HG03571 (cell line): Measurements from ENCODE around the gene BAIAP2.
"Not testable (repeated sequence)": the region's sequence is repeated elsewhere in the genome, so short reads cannot be mapped to it uniquely, and the experiment has no call there.

Source experiments
- ATAC-seq: cut with Tn5 transposase; IDR thresholded peaks from one replicate; pipeline ENCODE4 v1.9.1; 2021; ENCODE audit not compliant: unreplicated experiment

Gene BAIAP2

DNA sequence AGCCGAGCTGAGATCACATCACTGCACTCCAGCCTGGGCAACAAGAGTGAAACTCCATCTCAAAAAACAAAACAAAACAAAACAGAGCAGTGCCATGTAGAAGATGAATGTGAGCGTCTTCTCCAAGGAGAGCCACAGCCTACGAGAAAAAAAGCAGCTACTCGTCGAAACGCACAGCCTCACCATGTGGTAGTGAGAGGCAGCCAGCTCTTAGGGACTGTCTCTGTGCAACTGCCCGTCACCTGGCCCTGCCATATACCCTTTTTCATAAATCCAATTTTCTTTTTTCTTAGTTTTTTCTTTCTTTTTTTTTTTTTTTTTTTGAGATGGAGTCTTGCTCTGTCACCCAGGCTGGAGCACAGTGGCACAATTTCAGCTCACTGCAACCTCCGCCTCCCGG lies 119.1 kb downstream of the BAIAP2 start:
- ATAC-seq: not testable (repeated sequence)

DNA sequence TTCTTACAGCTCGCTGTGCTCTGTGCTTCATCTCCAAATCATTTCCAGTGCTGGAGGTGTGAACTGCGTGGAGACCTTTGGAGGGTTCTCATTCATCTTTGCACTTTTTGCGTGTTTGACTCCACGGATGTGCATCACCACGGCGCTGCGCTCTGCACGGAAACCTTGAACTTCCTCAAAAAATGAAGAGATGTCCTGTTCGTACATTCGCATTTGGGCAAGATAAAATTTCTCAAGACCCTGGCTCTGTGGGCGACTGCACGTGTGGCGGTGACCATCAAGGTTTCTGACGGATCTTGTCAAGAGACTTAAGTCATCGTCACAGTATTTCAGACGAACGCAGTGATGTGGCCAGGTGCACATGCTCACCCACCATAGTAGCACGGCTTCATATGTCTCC lies 120.0 kb downstream of the BAIAP2 start:
- no peak for ATAC-seq

DNA sequence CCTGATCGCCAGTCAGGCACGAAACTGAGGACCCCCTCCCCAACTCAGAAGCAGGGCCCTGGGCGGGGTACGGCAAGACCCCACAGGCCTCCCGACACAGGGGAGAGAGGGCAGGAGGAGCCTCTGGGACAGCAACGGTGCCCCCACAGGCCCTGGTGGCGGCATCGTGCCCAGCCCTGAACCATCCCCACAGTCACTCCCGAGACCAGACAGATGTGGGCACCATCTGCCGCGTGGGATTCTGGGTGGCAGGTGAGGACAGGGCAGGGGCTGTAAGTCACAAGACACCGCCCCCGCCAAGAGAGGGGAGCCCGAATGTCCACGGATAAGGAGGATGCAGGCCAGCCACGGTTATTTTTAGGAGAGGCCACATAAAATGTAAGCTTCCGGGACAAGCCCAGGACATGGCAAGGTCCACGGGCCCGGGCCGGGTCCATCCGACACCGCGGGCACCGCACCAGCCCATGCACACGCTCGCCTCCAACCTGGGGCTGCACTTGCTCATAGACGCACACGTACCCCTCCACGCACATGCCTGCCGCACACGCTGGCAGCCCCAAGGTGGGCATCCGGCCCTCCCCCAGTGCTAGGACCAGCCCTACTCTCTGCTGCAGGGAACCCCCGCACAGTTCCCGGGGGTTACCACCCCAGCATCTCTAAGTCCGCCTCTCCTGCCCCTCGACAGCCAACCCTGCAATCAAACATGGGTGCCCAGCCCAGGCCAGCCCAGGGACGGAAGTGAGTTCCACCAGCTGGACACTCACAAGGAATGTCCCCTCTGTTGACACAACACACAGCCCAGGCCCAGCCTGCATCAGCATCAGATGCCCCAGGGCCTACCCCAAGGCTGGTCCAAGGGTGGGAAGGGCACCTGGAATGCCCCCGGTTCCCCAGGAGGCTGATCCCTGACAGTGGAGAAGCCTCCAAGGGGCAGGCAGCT lies 122.2 kb downstream of the BAIAP2 start:
- no peak for ATAC-seq

DNA sequence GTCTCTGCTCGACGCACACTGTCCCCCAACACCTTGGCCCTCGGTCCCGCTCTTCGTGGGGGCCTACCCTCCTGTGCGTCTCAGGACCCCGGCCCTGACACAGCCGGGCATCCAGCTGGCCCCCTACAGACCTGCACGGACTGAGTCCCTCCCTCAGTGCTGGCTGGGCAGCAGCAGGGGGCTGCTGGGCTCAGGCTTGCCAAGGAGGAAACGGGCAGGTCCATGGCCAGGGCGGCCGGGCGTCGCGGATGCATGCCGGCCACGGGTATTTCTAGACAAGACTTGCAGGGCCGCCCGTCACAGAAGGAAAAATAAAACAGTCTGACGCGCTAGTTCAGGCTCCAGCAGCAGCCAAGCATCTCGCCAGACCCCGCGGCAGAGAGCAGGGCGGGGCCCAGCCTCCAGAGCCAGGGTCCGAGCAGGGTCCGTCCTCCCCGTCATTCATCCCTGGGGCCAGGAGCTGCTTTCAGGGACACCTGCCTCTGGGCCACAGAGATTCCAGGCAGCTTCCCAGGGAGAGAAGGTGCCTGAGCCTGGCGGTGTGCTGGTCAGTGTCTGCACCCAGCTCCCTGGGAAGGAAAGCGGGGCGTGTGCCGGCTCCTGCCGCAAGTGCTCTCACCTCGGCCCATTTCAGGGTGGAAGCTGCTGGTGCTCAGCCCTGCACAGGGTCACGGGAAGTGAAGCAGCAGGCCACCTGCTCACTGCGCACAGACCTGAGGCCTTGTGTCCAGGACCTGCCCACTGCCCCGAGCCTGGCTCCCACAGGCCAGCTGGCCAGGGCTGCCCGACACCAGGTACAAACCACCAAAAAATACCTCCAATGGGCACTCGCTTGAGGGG lies 123.1 kb downstream of the BAIAP2 start:
- ATAC-seq: no peak

DNA sequence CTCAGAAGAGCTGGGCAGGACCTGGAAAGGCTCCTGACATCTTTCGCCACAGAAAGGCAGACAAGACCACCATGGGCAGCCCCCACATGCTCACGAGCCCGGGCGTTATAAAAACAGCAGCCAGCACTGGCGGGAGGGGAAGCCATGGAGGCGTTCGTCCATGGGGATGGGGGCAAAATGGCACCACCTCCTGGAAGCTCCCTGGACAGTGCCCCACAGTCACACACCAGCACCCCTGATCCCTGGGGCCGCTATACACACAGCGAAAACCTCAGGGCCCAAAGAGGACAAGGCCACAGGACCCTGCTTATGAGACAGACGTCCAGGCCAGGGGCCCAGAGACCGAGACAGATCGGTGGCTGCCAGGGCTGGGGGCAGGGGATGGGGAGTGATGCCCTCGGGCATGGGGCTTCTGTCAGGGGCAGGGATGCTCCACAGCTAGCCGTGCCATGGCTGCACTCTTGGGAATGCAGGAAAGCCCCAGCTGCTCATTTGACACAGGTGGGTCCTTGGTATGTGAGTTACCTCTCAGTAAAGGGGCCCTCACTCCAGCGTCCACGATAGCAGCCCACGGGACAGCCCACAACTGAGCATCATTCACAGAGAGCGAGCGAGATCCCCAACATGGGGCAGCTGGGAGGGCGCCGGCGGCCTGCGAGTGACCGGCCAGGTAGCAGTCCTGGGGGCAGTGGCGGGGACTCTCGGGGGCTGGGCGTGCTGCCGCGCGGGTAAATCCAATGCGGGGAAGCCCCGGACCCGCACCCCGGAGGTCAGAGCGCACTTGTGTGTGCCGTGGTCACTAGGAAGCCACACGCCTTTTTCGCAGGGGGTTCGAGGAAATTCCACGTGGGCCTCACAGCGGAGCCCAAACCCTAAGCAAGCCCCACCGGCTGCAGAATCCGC lies 124.0 kb downstream of the BAIAP2 start:
- ATAC-seq: no peak

DNA sequence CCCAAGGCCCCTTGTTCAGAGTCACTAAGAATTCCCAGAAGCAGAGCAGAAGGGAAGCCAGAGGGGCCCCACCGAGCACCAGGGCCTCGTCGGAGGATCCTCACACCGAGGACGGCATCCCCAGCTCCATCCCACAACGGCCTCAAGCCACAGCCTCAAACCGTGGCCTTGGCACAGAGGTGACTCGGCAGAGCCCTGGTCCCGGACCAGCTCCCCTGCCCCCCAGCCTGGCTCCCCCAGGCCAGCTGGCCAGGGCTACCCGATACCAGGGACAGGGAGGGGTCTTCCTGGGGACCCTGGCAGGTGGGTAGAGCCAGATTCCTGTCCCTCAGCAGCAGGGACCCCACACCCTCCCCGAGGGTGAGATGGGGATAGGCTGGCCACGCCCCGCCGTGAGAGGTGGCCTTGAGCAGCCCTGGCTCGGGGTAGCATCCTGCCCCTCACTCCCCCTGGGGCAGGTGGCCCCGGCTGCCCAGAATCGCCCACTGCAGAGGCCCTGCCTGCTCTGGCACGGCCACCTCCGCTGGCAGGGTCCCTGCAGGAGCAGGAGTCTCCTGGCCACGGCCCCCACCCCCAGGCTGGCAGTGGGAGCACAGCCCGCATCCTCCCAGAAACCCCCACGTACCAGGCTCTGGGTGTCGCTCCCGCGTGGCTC lies 124.8 kb downstream of the BAIAP2 start:
- no peak for ATAC-seq

DNA sequence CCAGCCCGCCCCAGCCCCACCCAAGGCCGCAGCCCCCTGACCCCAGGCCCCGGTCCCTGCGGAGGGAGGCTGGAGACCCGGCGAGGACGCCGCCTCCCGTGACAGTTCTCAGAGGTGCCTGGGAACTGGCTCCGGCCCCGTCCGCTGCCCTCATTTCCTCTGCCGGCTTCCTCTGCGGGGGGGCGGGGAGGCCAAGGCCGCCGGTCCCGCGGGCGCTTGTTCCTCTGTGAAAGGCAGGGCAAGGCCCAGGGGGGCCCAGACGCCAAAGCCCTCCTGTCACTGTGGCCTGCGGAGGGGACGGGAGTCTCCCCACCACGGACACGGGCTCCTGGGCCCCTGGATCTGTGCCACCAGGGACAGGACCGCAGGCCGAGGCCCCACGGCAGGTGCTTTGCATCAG lies 125.4 kb downstream of the BAIAP2 start:
- no peak for ATAC-seq

DNA sequence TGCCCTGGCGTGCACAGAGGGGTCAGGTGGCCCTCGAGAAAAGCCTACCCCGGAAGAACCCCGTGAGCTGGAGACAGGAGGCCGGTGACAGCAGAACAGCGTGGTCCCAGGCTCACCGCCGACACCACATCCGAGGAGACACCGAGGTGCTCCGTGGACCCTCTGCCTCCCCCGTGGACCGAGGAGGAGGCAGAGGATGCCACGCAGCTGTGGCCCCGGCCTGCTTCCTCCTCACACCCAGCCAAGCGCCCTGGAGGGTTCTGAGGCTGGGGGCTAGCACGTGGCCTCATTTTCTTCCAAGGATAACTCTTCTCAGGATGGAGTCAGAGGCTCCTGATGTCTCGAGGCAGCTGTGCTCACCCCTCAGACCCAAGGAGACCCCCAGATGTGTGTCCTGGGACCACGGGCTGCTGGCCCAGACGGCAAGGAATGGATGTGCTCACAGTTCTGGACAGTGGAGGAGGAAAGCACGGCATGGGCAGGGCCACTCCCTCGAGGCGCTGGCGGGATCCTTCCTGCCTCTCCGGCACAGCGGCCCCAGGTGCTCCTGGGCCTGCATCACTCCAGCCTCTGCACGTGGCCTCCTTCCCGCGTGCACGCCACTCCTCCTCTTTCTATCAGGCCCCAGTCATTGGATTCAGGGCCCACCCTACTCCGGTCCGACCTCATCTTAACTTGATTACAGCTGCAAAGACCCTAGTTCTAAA lies 125.9 kb downstream of the BAIAP2 start:
- no peak for ATAC-seq

DNA sequence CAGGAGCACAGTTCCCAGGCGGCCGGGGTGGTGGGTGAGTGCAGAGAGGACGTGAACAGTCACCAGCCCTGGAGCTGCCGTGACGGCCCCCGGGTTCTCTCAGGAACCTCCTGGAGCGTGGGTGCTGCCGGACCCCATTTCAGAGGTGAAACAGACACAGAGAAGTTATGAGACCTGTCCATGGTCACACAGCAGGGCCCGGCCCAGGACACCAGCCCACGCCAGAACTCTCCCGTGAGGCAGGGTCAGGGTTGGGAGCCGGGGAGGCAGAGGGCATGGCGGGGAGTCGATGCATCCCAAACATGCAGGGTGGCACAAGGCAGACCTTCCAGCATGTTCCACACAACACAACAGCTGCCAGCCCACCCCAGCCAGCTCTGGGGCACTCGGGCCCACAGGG lies 126.6 kb downstream of the BAIAP2 start:
- no peak for ATAC-seq

DNA sequence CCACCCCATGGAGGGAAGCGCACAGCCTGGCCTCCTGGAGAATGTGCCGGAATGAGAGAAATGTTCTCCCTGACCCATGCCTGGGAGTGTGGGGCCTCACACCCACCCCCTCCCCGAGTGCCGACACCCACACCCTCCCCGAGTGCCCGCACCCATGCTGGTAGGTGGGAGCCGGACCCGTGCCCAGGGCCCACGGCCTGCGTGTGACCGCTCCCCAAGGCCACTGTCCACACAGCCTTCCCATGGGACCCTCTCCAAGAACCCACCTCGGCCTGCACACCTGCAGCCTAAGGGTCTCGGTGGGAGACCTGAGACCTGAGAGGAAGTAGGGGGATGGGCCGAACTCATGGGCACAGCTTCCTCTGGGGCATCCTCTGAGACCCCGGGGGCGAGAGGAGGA lies 127.0 kb downstream of the BAIAP2 start:
- no peak for ATAC-seq

DNA sequence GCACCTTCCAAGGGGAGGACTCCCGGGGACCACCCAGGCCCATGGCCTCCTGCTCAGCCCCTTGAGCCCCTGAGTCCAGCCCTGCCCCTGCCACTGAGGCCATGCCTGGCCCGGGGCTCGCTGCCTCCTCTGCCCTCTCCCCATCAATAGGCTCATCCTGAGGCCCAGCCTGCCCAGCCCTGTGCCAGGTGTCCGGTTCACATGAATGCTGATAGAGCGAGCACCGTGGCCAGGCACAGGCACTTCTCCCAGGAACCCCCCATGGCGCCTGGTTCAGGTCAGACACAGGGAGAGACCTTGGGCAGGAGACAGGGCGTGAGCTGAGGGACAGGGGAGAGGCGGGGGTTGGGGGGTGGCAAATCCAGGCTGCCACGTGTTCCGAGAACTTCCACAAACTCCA lies 127.5 kb downstream of the BAIAP2 start:
- ATAC-seq: no peak

DNA sequence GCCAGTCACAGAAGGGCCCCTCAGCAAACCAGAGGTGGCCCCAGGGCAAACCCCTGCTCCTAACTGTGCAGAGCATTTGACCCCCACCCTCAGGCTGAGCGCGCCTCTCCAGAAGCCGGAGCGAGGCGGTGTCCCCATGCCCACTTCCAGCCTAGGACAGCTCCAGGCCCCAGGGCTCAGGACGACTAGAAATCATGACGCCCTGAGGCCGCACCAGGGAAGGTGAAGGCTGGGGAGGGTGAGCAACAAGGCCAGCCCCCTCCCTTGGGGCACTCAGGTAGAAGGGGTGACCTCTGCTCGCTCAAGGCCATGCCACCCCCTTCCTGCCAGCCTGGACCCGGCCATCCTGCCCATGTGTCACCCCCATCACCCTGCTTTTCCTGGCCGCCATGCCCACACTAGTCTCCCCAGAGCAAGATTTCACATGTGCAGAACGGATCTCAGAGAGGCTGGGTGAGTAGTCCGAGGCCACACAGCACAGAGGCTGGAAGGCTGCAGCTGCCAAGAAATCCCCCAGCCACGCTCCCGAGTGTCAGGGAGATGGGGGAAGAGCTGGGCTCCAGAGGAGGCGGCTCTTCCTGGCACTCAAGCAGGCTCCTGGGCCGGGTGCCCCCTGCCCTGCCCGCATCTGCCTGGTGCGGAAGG lies 128.2 kb downstream of the BAIAP2 start:
- ATAC-seq: no peak

DNA sequence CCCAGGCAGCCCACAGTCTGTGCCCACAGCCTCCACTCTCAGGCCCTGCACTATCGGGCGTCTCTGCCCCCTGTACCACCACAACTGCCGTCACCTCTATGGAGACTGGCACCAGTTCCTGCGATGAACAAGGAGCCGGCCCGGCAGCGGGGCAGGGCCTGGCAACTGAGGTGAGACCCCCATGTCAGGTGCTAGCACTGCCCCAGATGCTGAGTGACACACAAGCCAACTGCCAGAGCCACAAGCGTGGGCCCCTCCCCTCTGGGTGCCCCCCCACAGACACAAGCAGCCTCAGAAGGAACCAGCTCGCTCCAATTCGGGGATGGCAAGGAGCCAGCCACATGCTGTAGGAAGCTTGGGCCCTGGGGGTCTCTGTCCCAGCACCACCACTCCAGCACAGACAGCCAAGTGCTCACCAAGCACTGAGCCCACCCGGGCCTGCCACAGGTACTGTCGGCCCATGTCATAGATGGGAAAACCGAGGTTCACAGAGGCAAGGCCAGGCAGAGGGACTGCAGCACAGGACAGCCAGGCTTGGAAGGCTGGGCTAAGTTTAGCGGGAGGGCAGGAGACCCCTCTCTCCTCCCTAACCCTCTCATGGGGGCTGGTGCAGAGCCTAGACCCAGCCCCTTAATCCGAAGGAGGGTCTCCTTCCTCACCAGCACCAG lies 128.9 kb downstream of the BAIAP2 start:
- no peak for ATAC-seq

DNA sequence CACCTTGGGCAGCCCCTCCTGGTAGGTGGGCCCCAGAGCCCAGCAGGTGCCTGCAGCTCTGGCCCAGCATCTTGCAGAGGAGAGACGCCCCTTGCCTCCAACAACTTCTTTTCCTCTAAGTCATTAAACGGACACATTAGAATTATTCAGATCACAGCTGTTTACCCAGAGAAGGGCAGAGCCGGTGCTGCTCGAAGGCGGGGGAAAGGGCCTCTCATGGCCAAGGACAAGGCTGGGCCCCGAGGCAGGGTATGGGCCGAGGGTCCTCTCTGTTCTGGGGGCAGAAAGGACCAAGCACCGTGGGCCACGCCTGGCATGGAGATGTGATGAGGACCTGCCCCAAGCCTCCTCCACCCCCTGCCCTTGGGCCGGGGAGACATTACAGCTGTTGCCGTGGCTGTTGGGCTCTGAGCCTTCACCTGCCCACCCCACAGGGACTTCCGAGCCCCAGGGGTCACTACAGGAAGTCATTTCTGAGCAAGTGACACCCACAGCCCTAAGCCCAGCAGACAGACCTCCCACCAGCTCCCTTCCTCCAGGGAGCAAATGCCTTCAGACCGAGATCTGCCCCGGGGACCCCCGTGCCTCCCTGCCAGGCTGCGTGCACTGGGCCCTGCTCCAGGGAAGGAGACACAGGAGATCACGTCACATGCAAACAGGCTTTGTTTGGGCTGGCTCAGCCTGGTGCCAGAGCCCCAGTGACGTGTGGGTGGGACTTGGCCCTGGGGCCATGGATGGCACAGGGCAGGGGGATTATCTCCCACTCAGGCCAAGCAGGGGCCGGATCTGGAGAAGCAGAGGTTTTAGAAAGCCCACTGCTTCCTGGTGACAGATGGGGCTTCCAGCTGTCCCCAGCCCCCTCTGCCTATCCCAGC lies 129.7 kb downstream of the BAIAP2 start:
- no peak for ATAC-seq

DNA sequence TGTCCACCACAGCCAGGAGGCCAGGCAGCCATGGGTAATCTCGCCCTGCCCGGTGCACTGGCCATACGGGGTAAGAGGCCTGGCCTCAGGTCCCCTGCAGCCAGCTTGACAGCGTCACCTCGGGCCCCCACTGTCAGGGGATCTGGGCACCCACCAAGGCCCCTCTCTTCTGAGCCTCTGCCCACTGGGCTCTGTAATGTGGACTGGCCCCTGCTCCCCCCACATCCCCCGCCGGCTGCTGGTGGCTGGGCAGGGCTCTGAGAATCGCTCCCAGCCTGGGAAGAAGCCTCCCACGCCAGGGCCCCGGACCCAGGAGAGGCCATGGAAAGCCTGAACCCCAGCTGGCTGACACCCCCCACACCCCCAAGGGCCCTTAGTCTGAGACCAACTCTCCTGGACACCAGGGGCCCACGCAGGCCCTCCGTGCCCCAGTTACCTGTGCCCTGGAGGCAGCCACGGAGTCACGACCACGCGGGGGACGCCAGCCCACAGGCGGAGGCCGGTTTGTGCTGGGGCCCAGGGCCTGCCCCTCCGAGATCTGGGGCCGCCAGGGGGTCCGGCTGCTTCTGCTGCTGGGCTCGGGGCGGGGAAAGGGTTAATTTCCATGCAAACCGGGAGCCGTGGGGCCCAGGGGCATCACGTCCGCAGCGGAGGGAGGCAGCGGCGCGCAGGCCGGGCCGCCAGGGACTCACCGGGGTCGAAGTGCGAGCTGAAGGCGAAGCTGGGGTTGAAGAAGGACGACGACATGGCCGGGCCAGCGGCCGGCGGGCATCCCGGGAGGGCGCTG lies 130.5 kb downstream of the BAIAP2 start, which contains the start of gene PVALEF:
TSS of gene PVALEF (plus strand) at position 262 of the 787 bp plus-strand sequence. CDS start 15,720 bp downstream, outside the sequence.
- no peak for ATAC-seq

DNA sequence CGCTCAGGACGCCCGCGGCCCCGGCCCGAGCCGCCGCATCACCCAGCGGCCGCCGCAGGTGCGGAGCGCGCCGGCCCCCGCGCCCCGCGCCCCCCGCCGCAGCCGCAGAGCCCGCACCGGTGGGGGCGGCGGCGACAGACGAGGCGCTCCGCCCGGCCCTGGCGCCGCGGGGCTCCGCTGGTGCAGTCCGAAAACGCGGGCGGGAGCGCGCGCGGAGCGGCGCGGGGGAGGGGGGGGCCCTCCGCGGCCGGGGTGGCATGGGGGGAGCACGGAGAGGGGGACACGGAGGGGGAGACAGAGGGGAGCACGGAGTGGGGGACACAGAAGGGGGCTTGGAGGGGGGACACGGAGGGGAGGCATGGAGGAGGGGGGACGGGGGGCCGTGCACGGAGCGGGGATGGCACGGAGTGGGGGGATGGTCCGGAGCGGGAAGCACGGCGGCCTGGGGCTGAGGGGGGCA lies 131.1 kb downstream of the BAIAP2 start, which contains the start of gene AATK:
TSS of gene AATK (minus strand) at position 189 of the 460 bp plus-strand sequence. CDS start 229 bp downstream, outside the sequence.
- no peak for ATAC-seq
